ENCODE measurements around the gene LEFTY2. TPM values are rescaled to one million over a fixed set of nuclear protein-coding genes. Genes with fewer than 3 reads are reported as not detected.
A peak's percentile ranks its signal among the peaks of the same experiment; 100 is the strongest.
"Not testable (repeated sequence)": the region's sequence is repeated elsewhere in the genome, so short reads cannot be mapped to it uniquely, and the experiment has no call there.

The LEFTY2 gene
- total and polyA plus RNA-seq, 12 donors: 0.23 to 1.4 (median 0.56) TPM

GRCh38 chr1:225890346-225891228, 50.4 kb downstream of the LEFTY2 start:
- H3K36me3 ChIP-seq: no peaks in the 10 kb centered on the region

GRCh38 chr1:225889743-225890142, 51.3 kb downstream of the LEFTY2 start:
- no peak for ATAC-seq
- Histone ChIP-seq H3K4me1 (peaks cover 0 to 30% (median 3%) of the 10 kb centered on the region in 9 donors), H3K36me3 (no peaks in the 10 kb centered on the region), H3K9me3 (no peaks in the 10 kb centered on the region), H3K27ac (peak overlapping the region in 1 of 10 donors; percentile 7), H3K4me3 (no peak overlapping the region), H3K27me3 (no peaks in the 10 kb centered on the region)
- DNase-seq: no peak
- TF ChIP-seq CTCF (IDR thresholded peaks at IDR 0.05): no peak
- intact Hi-C loops (cut with DNase I): no loop called here
- WGBS, 2 donors: 92% methylated on average over 5 of the region's 5 CpGs

More at GRCh38 chr1:225890346-225891228, 50.4 kb downstream of the LEFTY2 start:
- intact Hi-C loops (cut with DNase I): no loop called here
- 73 to 74% methylated on average over 6 of the region's 6 CpGs for WGBS, 2 donors
- H3K27ac ChIP-seq: peak overlapping the region in 5 of 10 donors; percentile 15 to 63 (median 46)
- no peak for TF ChIP-seq CTCF (IDR thresholded peaks at IDR 0.05)
- no peaks in the 10 kb centered on the region for H3K27me3 ChIP-seq
- no peaks in the 10 kb centered on the region for H3K9me3 ChIP-seq
- peak in 5 of 8 donors; percentile 26 to 62 (median 49) for ATAC-seq
- no peak overlapping the region for H3K4me3 ChIP-seq
- DNase-seq: no peak
- H3K4me1 ChIP-seq: peaks cover 0 to 30% (median 3%) of the 10 kb centered on the region in 9 donors

GRCh38 chr1:225888898-225889601, 52.0 kb downstream of the LEFTY2 start, which contains the start of gene LEFTY1:
TSS of gene LEFTY1 (minus strand) at chr1:225889146. CDS start at chr1:225889066, 80 bp downstream.
- no peak for TF ChIP-seq CTCF (IDR thresholded peaks at IDR 0.05)
- WGBS, 2 donors: 69 to 70% methylated on average over 11 of the region's 11 CpGs
- Histone ChIP-seq H3K27me3 (no peaks in the 10 kb centered on the region), H3K36me3 (no peaks in the 10 kb centered on the region), H3K27ac (peak within 1 kb of the TSS in 2 of 10 donors; percentile 7 to 16), H3K4me3 (no peak within 1 kb of the TSS), H3K9me3 (no peaks in the 10 kb centered on the region), H3K4me1 (peaks cover 0 to 30% (median 3%) of the 10 kb centered on the region in 9 donors)
- no peak for DNase-seq
- intact Hi-C loops (cut with DNase I): no loop called here
- peak; percentile 21 to 74 (median 42) for ATAC-seq

GRCh38 chr1:225888289-225888897, 52.6 kb downstream of the LEFTY2 start:
- TF ChIP-seq CTCF (IDR thresholded peaks at IDR 0.05): no peak
- no peaks in the 10 kb centered on the region for H3K27me3 ChIP-seq
- peaks cover 0 to 34% (median 3%) of the 10 kb centered on the region in 9 donors for H3K4me1 ChIP-seq
- intact Hi-C loops (cut with DNase I): no loop called here
- 80 to 82% methylated on average over 18 of the region's 18 CpGs for WGBS, 2 donors
- no peaks in the 10 kb centered on the region for H3K36me3 ChIP-seq
- no peak for DNase-seq
- H3K4me3 ChIP-seq: no peak overlapping the region
- H3K27ac ChIP-seq: no peak overlapping the region
- no peaks in the 10 kb centered on the region for H3K9me3 ChIP-seq
- ATAC-seq: peak in 1 of 8 donors; percentile 19

GRCh38 chr1:225887554-225888288, 53.3 kb downstream of the LEFTY2 start:
- H3K9me3 ChIP-seq; H3K36me3 ChIP-seq; H3K27me3 ChIP-seq; H3K27ac ChIP-seq; intact Hi-C loops (cut with DNase I); ATAC-seq; DNase-seq; H3K4me3 ChIP-seq: not testable (repeated sequence)
- H3K4me1 ChIP-seq: peaks cover 0 to 40% (median 7%) of the 10 kb centered on the region in 9 donors
- WGBS, 2 donors: 26 to 39% methylated on average over 12 to 35 of the region's 56 CpGs

All from heart right ventricle (tissue), 16 donors.